ENCODE data around the gene NPC2.
"Not testable (repeated sequence)": the region's sequence is repeated elsewhere in the genome, so short reads cannot be mapped to it uniquely, and the experiment has no call there.

NPC2 gene

GRCh38 chr14:74492776-74493342, at the start of gene NPC2:
Gene NPC2 (minus strand): TSS chr14:74493305. CDS start chr14:74493274, 31 bp downstream.
- DNase-seq, result no peak

GRCh38 chr14:74542056-74542685, 49.1 kb upstream of the NPC2 start:
- no peak for DNase-seq

GRCh38 chr14:74541225-74541624, 48.1 kb upstream of the NPC2 start:
- DNase-seq, result no peak

- no peak for DNase-seq
Observed at GRCh38 chr14:74539503-74539902, 46.4 kb upstream of the NPC2 start.

GRCh38 chr14:74538411-74539391, 45.6 kb upstream of the NPC2 start:
- DNase-seq, result no peak

GRCh38 chr14:74536336-74536735, 43.2 kb upstream of the NPC2 start:
- not testable (repeated sequence) for DNase-seq

GRCh38 chr14:74535756-74536325, 42.7 kb upstream of the NPC2 start:
- no peak for DNase-seq

GRCh38 chr14:74533576-74533975, 40.5 kb upstream of the NPC2 start:
- no peak for DNase-seq

- DNase-seq, result no peak
Observed at GRCh38 chr14:74532246-74532645, 39.1 kb upstream of the NPC2 start.

- peak; percentile 16 for DNase-seq
Observed at GRCh38 chr14:74531467-74531866, 38.4 kb upstream of the NPC2 start.

- no peak for DNase-seq
Observed at GRCh38 chr14:74531006-74531405, 37.9 kb upstream of the NPC2 start.

GRCh38 chr14:74528886-74529285, 35.8 kb upstream of the NPC2 start:
- DNase-seq, result no peak

- peak; percentile 52 for DNase-seq
Observed at GRCh38 chr14:74528406-74528805, 35.3 kb upstream of the NPC2 start.

- DNase-seq, result no peak
Observed at GRCh38 chr14:74527736-74528280, 34.7 kb upstream of the NPC2 start.

- DNase-seq, result peak; percentile 18
Observed at GRCh38 chr14:74526854-74527585, 33.9 kb upstream of the NPC2 start.

GRCh38 chr14:74525361-74525851, 32.3 kb upstream of the NPC2 start:
- no peak for DNase-seq

GRCh38 chr14:74524812-74525135, 31.7 kb upstream of the NPC2 start:
- DNase-seq, result no peak

- DNase-seq, result no peak
Observed at GRCh38 chr14:74524076-74524811, 31.1 kb upstream of the NPC2 start.

- no peak for DNase-seq
Observed at GRCh38 chr14:74522740-74523139, 29.6 kb upstream of the NPC2 start.

- no peak for DNase-seq
Observed at GRCh38 chr14:74521756-74522155, 28.7 kb upstream of the NPC2 start.

GRCh38 chr14:74519316-74520074, 26.4 kb upstream of the NPC2 start:
- DNase-seq, result no peak
